ENCODE measurements around the gene PHC3.

PHC3 gene

DNA sequence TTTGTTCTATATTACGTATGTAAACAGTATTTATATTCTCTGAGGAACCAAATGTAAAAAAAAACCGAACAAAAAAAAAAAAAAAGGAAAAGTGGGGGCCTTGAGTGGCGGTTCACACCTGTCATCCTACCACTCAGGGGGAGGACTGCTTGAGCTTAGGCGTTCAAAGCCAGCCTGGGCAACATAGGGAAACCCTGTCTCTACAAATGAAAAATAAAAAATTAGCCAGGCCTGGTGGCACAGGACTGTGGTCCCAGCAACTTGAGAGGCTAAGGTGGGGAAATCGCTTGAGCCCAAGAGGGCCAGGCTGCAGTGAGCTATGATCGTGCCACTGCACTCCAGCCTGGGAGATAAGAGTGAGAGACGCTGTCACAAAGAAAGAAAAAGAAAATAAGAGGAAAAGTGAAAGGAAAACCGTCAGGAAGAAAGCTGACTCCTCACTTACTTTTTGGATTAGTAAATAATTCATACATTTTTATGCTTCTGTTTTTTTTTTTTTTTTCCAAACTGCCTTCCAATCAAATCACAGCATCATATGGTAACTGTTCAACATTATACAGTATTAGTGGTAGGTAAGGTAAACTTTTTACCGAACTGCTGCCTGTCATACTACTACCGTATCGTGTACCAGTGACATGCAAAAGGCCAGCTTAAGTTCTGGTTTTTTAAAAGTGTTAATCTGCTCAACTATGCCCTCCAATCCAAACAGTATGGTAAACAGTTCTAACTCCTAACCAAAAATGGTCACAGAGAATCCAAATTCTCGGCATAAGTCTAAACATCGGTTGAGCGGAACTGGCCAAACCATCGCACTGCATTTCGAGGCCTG, 1.2 kb downstream of the PHC3 start:
- no peak for DNase-seq

DNA sequence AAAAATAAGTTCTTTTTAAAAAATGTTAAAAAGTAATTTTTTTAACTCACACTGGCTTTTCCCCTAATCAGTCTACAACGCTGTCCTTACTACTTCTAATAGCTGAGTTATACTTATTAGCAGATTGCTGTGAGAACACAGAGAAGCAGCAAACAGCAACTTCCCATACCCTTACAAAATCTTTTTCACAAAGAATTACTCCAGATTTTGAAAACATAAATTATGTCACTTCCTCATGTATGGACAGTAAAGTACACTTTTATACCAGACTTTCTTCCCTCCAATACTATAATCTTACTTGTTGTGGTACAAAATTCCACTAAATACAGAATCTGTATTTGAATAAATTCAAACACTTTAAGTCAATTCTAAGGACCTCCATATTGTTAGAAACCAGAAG, 2.1 kb downstream of the PHC3 start:
- no peak for DNase-seq

DNA sequence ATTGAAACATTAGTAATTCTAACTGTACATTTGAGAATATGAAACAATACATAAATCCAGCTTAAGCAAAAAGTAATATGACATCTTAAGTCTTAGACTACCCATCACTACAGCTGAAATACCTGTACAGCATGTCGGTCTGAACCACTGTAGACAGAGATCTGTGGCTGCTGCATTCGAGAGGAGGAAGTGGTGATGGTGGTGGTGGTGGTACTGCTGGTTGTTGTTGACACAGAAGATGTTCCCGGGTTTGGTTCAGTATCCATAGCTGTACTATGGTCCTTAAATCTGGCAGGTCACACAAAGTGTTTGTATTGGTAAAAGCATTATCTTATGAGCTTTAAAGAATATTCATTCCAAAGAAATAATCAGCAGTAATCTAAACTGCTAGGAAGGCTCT, 2.9 kb downstream of the PHC3 start:
- DNase-seq, result no peak

DNA sequence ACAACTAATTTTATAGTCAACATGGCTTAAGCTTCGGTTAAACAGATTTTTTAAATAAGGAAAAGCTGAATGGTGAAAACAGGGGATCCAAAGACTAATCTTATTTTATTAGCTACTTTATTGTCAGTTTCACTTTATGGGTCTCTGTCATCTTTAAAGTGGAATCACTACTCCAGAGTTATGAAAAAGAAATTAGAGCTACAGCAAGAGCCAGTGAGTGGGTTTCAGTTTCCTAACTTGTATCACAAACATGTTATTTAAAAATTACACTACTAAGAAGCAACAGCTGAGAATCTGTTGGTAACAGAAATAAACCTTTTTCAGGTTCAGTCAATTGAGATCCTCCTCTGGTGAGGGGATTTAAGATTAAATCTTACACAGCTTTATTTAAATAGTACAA, 10.0 kb downstream of the PHC3 start:
- no peak for DNase-seq

DNA sequence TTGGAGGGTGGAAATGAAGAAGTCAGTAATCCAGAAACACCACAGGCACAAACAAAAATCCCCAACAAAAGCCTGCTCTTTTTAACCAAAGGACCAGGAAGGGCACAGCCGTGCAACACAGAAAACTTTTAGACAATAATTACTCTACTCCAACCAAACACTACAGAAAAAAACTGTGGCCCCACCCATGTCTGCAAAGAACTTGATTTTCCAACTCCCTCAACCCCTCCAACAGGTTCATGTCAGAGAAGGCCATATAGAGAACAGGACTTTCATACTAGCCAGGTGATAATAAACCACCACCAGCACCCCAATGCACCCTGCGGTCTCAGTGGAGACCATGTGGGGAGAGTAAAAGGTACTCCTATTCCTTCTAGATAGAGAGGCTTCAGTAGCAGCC, 16.8 kb downstream of the PHC3 start:
- no peak for DNase-seq

DNA sequence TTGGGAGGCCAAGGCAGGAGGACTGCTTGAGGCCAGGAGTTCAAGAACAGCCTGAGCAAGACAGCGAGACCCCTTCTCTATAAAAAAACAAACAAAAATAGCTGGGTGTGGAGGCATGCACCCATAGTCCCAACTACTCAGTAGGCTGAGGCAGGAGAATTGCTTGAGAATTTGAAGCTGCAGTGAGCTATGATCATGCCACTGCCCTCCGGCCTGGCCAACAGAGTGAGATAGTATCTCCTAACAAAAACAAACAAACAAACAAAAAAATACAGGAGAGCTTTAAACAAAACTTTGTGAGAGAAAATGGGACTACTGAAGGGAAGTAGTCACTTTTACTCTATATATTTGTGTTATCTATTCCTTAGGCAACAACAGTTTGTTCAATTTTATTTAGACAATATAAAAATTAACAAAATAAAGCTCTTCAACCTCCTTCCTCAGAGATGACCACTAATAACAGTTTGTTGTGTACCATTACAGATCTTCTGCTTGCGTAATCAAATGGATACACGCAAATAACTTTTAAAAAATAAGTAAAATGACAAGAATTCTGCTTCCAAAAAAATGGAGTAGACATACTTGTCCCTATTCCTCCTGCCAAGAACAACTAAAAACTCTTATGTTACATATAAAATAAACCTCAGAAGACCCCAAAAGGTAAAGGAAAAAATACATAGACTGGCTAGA, 17.4 kb downstream of the PHC3 start:
- DNase-seq, result no peak

DNA sequence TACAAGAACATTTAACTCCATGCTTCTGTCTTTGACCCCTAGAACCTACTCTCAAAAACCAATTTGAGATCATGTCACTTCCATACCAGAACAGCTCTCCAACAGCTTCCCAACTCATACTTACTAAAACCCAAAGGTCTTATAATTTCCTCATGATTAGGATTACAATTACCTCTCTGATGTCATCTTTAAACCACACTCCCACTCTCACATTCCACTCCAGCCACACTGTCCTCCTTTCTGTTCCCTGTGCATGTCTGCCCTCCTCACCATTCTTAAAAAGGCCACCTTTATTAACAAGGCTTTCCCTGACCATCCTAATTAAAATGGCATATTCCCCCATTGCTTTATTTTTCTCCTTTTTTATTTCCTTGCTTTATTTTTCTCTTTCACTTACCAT, 18.9 kb downstream of the PHC3 start:
- DNase-seq, result no peak

DNA sequence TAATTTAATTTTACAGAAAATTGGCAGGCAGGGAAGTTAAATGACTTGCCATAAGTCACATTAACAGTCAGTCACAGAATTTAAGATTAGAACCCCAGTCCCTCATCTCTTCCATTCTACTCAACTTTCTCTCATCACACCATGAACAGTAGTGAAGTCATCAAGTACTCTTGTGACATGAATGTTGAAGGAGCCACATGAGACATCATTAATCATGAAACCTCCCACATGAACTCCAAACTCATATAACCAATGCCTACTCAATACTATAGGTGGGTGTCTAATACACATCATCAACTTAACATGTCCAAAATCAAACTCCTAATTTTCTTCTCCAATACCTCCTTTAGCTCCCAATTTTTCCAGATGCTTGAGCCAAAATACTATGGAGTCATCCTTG, 19.5 kb downstream of the PHC3 start:
- DNase-seq, result no peak

DNA sequence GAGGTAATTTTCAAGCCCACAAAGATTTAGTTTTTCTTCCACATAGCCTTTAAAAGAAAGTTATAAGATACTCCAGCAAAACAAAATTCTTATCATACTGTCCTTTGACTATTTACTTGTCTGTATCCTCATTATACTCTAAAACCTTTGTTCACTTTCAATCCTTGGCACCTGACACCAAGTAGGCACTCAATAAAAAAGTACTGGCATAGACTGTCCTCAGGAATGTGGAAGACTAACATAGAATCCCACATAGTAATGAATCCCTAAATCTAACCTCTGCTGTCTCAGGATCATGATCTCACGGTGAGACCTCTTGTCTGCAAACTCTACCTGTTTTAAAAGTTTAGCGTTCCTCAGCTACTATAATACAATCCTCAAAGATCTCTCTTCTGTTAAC, 21.6 kb downstream of the PHC3 start:
- DNase-seq, result no peak

DNA sequence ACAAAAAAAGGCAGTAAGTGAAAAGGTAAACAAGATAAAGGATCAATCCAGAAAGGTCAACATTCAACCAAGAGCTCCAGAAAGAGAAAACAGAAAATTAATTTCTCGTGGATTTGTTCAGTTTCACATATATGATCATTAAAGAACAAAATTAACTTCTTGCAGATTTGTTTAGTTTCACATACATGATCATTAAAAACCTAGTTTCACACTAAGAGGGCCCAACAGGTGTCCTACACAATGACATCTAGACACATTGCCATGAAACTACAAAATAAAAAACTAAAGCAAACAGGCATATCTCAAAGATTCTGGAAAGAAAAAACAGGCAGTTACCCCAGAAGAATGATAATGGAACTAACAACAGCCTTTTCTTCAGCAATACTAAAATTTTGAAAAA, 22.1 kb downstream of the PHC3 start:
- DNase-seq, result no peak

DNA sequence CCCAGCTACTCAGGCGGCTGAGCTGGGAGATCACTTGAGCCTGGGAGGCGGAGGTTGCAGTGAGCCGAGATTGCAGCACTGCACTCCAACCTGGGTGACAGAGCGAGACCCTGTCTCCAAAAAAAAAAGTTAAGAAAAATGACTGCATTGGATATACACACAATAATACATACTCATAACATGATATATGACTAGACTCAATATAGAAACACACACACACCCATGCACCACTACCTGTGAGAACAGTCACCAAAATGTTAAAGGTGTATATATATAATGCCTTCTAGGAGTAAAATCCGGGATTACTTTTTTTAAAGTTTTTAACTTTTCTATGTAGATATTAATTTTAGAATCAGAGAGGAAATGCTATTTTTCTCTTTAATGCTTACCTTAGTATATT, 25.9 kb downstream of the PHC3 start:
- no peak for DNase-seq

DNA sequence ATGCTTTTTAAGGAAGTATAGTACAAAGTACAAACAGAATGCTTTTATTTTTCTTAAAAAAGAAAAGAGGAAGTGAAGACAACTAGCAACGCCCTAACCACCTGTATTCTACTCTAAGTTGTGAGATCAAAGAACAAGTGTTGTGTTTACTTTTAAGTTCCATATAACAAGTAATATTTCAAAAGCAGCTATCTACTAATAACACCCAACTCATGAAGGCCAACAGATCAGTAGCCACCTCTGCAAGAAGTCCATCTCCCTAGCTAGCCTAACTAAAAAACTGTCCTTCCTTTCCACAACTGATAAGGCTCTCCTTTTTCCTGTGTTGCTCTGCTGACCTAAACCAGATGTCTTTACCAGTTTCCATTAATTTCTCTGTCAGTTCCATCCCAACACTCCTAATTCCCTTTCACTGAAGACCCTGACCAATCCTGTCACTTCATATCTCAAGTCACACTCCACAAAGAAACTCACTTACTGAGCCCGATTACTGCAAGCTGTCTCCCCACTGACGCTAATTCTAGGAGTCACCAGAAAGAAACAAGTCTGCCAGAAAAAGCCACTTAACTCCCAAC, 26.9 kb downstream of the PHC3 start:
- no peak for DNase-seq

DNA sequence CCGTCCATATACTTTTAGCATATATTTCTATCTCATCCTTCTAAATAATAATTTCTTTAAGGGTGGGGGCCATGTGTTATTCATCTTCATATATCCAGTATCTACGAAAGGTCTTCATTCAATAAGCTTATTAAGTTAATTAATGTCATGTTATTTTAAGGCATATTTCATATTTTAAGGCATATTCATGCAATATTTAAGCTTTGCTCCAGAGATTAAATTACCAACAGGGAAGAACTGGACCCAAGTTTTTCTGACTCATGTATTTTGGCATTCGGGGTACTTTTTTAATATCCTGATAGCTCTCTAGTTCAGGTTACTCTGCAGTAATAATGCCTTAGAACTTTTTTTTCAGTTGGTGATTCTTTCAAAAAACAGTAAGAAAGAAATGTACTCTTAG, 27.4 kb downstream of the PHC3 start:
- no peak for DNase-seq

DNA sequence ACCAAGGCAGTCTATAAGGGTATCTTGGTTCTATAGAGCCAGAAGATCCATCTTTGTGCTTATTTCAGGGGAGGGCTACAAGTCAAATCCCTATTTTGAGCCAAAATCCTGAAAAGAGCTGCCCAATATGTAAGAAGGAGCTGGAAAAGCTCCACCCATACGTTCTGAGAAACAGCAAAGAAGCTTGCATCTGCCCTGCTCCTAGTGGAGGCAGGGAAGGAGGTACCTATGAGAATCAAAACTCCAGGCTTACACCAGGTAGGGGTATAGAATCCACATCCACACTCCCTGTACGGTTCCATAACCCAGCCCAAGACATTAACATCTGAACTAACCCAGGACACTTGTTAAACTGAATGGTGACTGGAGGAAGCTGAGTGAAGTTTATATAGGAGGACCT, 30.0 kb downstream of the PHC3 start:
- DNase-seq, result no peak

DNA sequence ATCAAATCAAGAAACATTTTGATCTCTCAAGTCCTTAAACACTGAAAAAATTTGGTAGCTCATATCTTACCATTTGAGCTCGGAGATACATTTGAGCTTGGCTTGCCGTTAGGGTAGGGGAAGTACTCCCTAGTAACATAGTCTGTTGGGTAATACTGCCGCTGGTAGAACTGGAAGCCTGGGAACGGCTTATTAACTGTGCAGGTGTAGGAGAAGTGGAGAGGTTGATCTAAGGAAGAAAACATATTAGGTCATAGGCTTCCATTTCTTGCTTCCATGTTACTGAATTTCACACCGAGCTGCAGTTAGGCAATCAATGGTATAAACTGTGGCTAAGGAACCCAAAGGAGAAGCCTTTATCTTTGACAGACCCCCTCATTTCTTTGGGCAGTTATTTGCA, 32.5 kb downstream of the PHC3 start:
- DNase-seq, result no peak

DNA sequence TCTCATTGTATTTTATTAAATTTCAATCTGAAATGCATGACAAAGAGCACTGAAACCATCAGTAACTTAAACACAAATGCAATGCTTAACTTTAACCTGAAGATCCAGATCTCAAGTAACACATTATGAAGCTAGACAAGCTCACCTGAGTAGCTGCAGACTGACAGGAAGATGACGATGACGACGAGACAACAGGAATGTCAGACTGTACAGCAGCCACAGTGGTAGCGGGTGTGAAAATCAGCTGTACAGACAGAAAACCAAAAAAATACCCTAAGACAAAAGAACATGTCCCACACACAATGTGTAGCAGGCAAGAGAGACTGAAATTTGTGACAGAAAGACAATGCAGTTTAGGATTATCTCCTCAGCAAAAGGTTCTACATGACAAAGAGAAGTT, 36.3 kb downstream of the PHC3 start:
- DNase-seq, result no peak

DNA sequence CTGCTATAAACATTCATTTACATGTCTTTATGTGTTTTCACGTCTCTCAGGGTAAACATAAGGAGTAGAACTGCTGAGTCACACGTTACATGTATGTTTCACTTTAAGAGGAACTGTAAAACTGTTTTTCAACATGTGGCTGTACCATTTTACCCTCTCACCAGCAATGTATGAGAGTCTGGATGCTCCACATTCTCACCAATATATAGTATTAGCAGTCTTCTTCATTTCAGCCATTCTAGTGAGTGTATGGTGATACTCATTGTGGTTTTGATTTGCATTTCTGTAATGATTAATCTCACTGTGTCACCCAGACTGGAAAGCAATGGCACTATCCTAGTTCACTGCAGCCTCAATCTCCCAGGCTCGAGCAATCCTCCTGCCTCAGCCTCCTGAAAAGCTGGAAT, 37.1 kb downstream of the PHC3 start:
- no peak for DNase-seq

DNA sequence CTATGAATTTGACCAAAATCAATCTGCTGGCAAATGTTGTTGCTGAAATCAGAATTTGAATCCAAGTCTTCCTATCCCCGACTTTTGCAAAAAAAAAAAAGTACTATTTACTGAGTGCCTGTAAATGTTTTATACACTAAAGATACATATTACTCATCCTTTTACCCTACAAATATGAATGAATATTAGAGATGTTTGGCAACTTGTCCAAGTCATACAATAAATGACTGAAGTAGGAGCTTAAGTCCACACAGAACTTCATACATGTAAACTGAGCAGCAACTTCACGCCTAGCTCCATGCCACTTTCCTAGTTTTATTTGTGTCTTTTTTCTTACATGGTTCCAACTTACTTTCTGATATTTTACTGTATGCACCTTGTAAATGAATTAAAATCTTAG, 39.2 kb downstream of the PHC3 start:
- DNase-seq, result no peak

DNA sequence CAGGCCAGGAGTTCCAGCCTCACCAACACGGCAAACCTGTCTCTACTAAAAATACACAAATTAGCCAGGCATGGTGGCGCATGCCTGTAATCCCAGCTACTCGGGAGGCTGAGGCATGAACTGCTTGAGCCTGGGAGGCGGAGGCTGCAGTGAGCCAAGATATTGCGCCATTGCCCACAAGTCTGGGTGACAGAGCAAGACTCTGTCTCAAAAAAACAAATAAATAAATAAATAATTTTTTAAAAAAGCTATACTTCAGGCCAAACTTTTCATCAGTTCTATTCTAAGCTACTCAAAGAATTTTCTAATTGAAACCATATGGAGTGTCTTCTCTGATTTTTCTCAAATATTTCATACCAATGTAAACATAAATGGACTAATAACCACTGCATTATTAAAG, 43.5 kb downstream of the PHC3 start:
- DNase-seq, result no peak

DNA sequence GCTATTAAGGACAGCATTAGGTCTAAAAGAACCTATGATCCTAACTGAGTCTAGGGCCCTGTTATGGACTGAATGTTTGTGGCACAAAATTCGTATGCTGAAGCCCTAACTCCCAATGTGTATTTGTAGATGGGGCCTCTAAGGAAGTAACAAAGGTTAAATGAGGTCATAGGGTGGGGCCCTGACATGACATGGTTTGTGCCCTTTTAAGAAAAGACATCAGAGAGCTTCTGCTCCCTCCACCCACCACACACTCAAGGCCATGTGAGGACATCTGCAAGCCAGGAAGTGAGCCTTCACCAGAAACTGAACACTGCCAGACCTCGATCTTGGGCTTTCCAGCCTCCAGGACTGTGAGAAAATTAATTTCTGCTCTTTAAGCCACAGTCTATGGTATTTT, 49.2 kb downstream of the PHC3 start:
- DNase-seq, result no peak

DNA sequence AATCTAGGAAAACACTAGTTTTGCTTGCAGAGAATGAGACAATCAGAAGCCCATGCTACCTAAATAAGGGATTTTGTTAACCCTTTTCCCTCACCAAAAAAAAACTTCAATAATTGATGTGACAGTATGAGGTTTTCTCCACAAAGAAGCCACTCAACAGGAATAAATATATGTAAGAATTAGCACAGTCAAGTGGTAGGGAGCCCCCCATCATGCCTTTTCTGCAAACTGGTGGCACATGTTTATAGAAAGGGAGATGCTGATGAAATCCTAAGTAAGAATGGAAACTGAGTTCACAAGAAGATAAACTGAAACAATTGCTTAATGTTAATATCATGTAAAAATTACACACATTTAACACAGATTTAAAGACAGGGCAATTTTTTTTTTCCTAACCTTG, 51.0 kb downstream of the PHC3 start:
- no peak for DNase-seq

DNA sequence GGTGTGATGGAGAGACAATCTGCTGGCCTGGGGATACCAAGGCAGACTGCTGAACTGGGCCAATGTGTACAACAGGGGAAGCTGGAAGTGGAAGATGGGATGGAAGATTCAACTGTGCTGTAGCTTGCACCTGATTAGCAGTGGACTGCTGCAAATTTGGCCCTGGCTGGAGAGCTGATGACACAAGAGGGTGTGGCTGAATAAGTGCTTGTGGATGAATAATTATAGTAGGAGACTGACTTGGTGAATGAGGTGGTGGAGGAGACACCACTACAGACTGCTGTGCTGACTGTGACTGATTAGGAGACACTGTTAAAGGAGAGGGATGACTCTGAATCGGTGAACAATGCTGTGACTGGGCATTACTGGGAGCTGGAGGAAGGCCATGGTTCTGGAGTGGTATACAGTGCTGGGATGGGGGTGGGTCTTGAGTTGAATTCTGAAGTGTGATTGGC, 52.5 kb downstream of the PHC3 start:
- DNase-seq, result no peak

DNA sequence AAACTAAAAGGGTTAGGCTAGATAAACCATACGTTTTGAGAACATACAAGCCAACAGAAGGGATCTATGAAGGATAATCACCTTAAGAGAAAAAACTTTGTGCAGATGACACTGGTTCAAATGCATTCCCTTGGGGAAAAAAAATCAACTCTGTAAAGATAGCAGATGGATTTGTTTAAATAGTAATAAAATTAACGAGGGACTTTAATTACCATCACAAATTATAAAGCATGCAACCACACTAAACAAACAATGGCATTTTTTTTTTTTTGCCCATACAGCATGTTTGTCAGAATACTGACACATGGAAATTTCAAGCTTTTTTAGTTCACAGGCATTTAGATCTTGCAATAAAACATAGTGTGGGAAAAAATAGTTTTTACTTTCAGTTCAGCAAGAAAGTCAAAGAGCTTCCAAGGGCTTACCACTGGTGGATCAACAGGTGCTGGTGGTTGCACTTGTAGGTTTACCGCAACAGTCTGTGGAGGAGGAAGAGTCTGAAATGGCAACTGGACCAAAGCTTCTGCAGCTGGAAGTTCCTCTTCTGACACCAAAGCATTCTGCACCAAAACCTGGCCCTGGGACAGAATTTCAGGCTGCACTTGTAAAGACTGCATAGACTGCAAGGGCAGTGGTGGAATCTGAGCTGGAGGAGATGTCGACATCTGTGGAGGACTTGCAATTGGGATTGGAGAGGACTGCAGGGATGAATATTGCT, 53.1 kb downstream of the PHC3 start:
- no peak for DNase-seq

DNA sequence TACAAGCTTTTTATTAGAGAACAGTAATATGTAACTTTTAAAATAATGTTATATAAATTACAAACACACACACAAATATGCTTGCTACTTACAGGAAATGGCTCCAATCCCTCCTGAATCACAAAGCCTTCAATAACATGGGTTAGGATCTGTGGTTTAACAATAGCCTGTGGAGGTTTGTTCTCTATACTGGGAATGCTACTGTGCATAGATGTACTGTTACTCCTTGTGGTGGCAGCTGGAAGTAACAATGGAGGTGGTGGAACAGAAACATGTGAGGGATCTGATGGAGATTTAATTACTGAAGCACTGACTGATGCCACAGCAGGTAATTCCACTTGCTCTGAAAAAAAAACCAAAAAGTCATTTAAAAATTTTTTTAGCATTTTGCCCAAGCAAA, 64.4 kb downstream of the PHC3 start:
- DNase-seq, result no peak
